HG03520 (cell line): ENCODE measurements around the gene RRP9.
"Not testable (repeated sequence)": the region's sequence is repeated elsewhere in the genome, so short reads cannot be mapped to it uniquely, and the experiment has no call there.

Source experiments
- ATAC-seq: cut with Tn5 transposase; IDR thresholded peaks from one replicate; pipeline ENCODE4 v1.9.1; 2021; ENCODE audit warnings: mild to moderate bottlenecking, moderate library complexity; ENCODE audit not compliant: unreplicated experiment

Gene RRP9

GRCh38 chr3:51927061-51927977 is 14.4 kb downstream of the RRP9 start:
- no peak for ATAC-seq

- ATAC-seq = no peak
These were observed 20.6 kb downstream of the RRP9 start for GRCh38 chr3:51921081-51921578.

GRCh38 chr3:51916418-51916817 is 25.3 kb downstream of the RRP9 start:
- no peak for ATAC-seq

- no peak for ATAC-seq
These were observed 33.7 kb downstream of the RRP9 start for GRCh38 chr3:51908026-51908425.

- ATAC-seq = no peak
These were observed 37.5 kb downstream of the RRP9 start for GRCh38 chr3:51904034-51904823.

GRCh38 chr3:51902361-51902760 is 39.3 kb downstream of the RRP9 start:
- not testable (repeated sequence) for ATAC-seq

GRCh38 chr3:51900043-51900442 is 41.7 kb downstream of the RRP9 start:
- ATAC-seq = not testable (repeated sequence)

- ATAC-seq = no peak
These were observed 44.3 kb downstream of the RRP9 start for GRCh38 chr3:51897391-51897790.

- no peak for ATAC-seq
These were observed 44.9 kb downstream of the RRP9 start for GRCh38 chr3:51896607-51897305.

GRCh38 chr3:51894939-51895338 is 46.8 kb downstream of the RRP9 start:
- no peak for ATAC-seq

GRCh38 chr3:51894391-51894790 is 47.3 kb downstream of the RRP9 start:
- ATAC-seq = no peak

- no peak for ATAC-seq
These were observed 50.3 kb downstream of the RRP9 start for GRCh38 chr3:51891242-51892039.

GRCh38 chr3:51888463-51889105 is 53.1 kb downstream of the RRP9 start:
- ATAC-seq = no peak

- ATAC-seq = no peak
These were observed 54.1 kb downstream of the RRP9 start for GRCh38 chr3:51887620-51888019.

- ATAC-seq = no peak
These were observed 55.3 kb downstream of the RRP9 start for GRCh38 chr3:51886447-51886846.
